Measurements from ENCODE around the gene ISLR2.

- no peak for TF ChIP-seq CTCF (IDR thresholded peaks at IDR 0.05; ENCODE audit: poor library complexity)
- no peak for TF ChIP-seq EZH2phosphoT487 (IDR thresholded peaks at IDR 0.05; ENCODE audit: low read depth, severe bottlenecking, unreplicated experiment)
Measured at GRCh38 chr15:74136814-74137536, 6.6 kb downstream of the ISLR2 start.
